Bronchial epithelial cell (primary cell): ENCODE measurements around the gene PTPRD. TPM values are rescaled to one million over a fixed set of nuclear protein-coding genes. Genes with fewer than 3 reads are reported as not detected.

Experiments used
- DNase-seq: peaks from one replicate; pipeline ENCODE4 v3.0.0-alpha.2; 2010; ENCODE audit warnings: low read depth
- FAIRE-seq: peaks from 2 replicates; lab custom pipeline; 2011; peaks lifted over from hg19 to GRCh38; lab: Jason Lieb, UNC
- H3K27me3 ChIP-seq: 2 replicates; pipeline ENCODE4 v1.5.1; 2011; ENCODE audit warnings: low read length; ENCODE audit not compliant: control insufficient read depth, insufficient read depth
- H3K36me3 ChIP-seq: 2 replicates; pipeline ENCODE4 v1.5.1; 2011; ENCODE audit warnings: low read length; ENCODE audit not compliant: control insufficient read depth, insufficient read depth
- H3K4me3 ChIP-seq: 2 replicates; pipeline ENCODE4 v1.5.1; 2011; ENCODE audit warnings: mild to moderate bottlenecking, low read depth, low read length, control low read depth
- CTCF ChIP-seq: IDR thresholded peaks from 2 replicates; pipeline ENCODE4 v1.5.1; 2011; ENCODE audit warnings: mild to moderate bottlenecking, moderate library complexity, low read length, control low read depth, inconsistent platforms; ENCODE audit not compliant: insufficient read depth, severe bottlenecking
- total RNA-seq: library from RNA; depleted of rRNA; stranded (reverse); fragments of >200 nt; gene quantifications from 2 replicates; pipeline ENCODE4 v1.2.1, GENCODE V29; 2014

The PTPRD gene
- total RNA-seq, 1 donor from 2014 or later = 2.9 TPM

- H3K4me3 ChIP-seq = no peak overlapping the region
- FAIRE-seq = no peak
- DNase-seq = no peak
- H3K27me3 ChIP-seq = no peaks in the 10 kb centered on the region
- H3K36me3 ChIP-seq = no peaks in the 10 kb centered on the region
- TF ChIP-seq CTCF = no peak
Observed at GRCh38 chr9:9124616-9125015, 1488.2 kb downstream of the PTPRD start.

GRCh38 chr9:9122230-9122875 lies 1490.4 kb downstream of the PTPRD start:
- Histone ChIP-seq H3K36me3 (no peaks in the 10 kb centered on the region), H3K27me3 (no peaks in the 10 kb centered on the region), H3K4me3 (no peak overlapping the region)
- FAIRE-seq (no peak), DNase-seq (no peak)
- no peak for TF ChIP-seq CTCF

- H3K27me3 ChIP-seq = no peaks in the 10 kb centered on the region
- H3K36me3 ChIP-seq = no peaks in the 10 kb centered on the region
- no peak overlapping the region for H3K4me3 ChIP-seq
- DNase-seq (no peak), FAIRE-seq (no peak)
- no peak for TF ChIP-seq CTCF
Observed at GRCh38 chr9:9117866-9118265, 1494.9 kb downstream of the PTPRD start.

- no peak for TF ChIP-seq CTCF
- FAIRE-seq (no peak), DNase-seq (no peak)
- H3K4me3 ChIP-seq = no peak overlapping the region
- H3K27me3 ChIP-seq = no peaks in the 10 kb centered on the region
- no peaks in the 10 kb centered on the region for H3K36me3 ChIP-seq
Observed at GRCh38 chr9:9112001-9112720, 1500.6 kb downstream of the PTPRD start.

GRCh38 chr9:9108641-9109040 lies 1504.2 kb downstream of the PTPRD start:
- FAIRE-seq (no peak), DNase-seq (no peak)
- H3K27me3 ChIP-seq = no peaks in the 10 kb centered on the region
- H3K4me3 ChIP-seq = no peak overlapping the region
- H3K36me3 ChIP-seq = no peaks in the 10 kb centered on the region
- no peak for TF ChIP-seq CTCF
